RWPE1 (cell line): ENCODE measurements around the gene NTM.
A peak's percentile ranks its signal among the peaks of the same experiment; 100 is the strongest.

Experiments used
- CTCF ChIA-PET: fragments of 350-600 bp; sonication (Branson Sonifier 250); formaldehyde crosslinking; extraction: SDS; loops from one replicate; lab custom pipeline; 2021; lab: Yijun Ruan, JAX
- POLR2A ChIA-PET: fragments of 400-600 bp; formaldehyde crosslinking; extraction: SDS; loops from one replicate; lab custom pipeline; 2020; ENCODE audit warnings: antibody characterized with exemption; ENCODE audit not compliant: low non-redundant PET; lab: Yijun Ruan, JAX
- DNase-seq: peaks from one replicate; pipeline ENCODE4 v3.0.0; 2012; ENCODE audit warnings: low spot score
- H3K27ac ChIP-seq: fragments of 450-650 bp; 2 replicates; pipeline ENCODE4 v1.5.1; 2017
- CTCF ChIP-seq: fragments of 450-650 bp; conservative IDR thresholded peaks from 2 replicates; pipeline ENCODE4 v1.5.1; 2017; ENCODE audit warnings: low read depth, mild to moderate bottlenecking

The NTM gene

GRCh38 chr11:131692151-131692550 lies 321.7 kb downstream of the NTM start:
- no peak for TF ChIP-seq CTCF
- ChIA-PET POLR2A (no interaction called here), CTCF (interaction anchor here (1.0 to 1.1 kb wide), 2 partner anchors 11 to 219 kb away, joined by 3 read pairs; no protein-coding TSS in a partner anchor)
- no peak for DNase-seq
- H3K27ac ChIP-seq = no peak overlapping the region

GRCh38 chr11:131692961-131693360 lies 322.5 kb downstream of the NTM start:
- POLR2A ChIA-PET = no interaction called here
- no peak for DNase-seq

GRCh38 chr11:131693756-131694155 lies 323.3 kb downstream of the NTM start:
- no peak for TF ChIP-seq CTCF
- POLR2A ChIA-PET = no interaction called here
- CTCF ChIA-PET = interaction anchor here (0.6 to 1.8 kb wide), 2 partner anchors 8 to 680 kb away, joined by 3 to 5 read pairs; no protein-coding TSS in a partner anchor
- DNase-seq = no peak
- no peak overlapping the region for H3K27ac ChIP-seq

More at GRCh38 chr11:131692961-131693360, 322.5 kb downstream of the NTM start:
- TF ChIP-seq CTCF = no peak
- H3K27ac ChIP-seq = no peak overlapping the region
- CTCF ChIA-PET = interaction anchor here (0.6 kb wide), 1 partner anchor 28 kb away, joined by 3 read pairs; no protein-coding TSS in a partner anchor

- TF ChIP-seq CTCF = peak; percentile 77
- DNase-seq = peak; percentile 71
- POLR2A ChIA-PET = no interaction called here
- H3K27ac ChIP-seq = no peak overlapping the region
- CTCF ChIA-PET = interaction anchor here (0.6 to 1.8 kb wide), 12 partner anchors 9 to 1246 kb away, joined by 3 to 6 read pairs (median 3); no protein-coding TSS in a partner anchor
Observed at GRCh38 chr11:131694526-131695424, 324.4 kb downstream of the NTM start.

- POLR2A ChIA-PET = no interaction called here
- DNase-seq = no peak
- CTCF ChIA-PET = no interaction called here
- H3K27ac ChIP-seq = no peak overlapping the region
- no peak for TF ChIP-seq CTCF
Observed at GRCh38 chr11:131695889-131696429, 325.5 kb downstream of the NTM start.

GRCh38 chr11:131696690-131697089 lies 326.3 kb downstream of the NTM start:
- CTCF ChIA-PET = no interaction called here
- TF ChIP-seq CTCF = no peak
- DNase-seq = no peak
- POLR2A ChIA-PET = no interaction called here
- H3K27ac ChIP-seq = no peak overlapping the region
